SKM-1 (cell line): ENCODE measurements around the gene INS.
"Not testable (repeated sequence)": the region's sequence is repeated elsewhere in the genome, so short reads cannot be mapped to it uniquely, and the experiment has no call there.

Experiments used
- DNase-seq: peaks from one replicate; lab custom pipeline; 2025; ENCODE audit not compliant: unreplicated experiment; lab: John Stamatoyannopoulos, UW

The INS gene

GRCh38 chr11:2182692-2183474 lies 21.9 kb upstream of the INS start:
- no peak for DNase-seq

- DNase-seq, result no peak
These were observed 21.1 kb upstream of the INS start for GRCh38 chr11:2182075-2182474.

GRCh38 chr11:2180789-2181370 lies 19.9 kb upstream of the INS start:
- no peak for DNase-seq

GRCh38 chr11:2180347-2180746 lies 19.3 kb upstream of the INS start:
- no peak for DNase-seq

GRCh38 chr11:2179516-2179915 lies 18.5 kb upstream of the INS start:
- DNase-seq, result no peak

- no peak for DNase-seq
These were observed 18.0 kb upstream of the INS start for GRCh38 chr11:2178906-2179494.

GRCh38 chr11:2178055-2178773 lies 17.2 kb upstream of the INS start:
- DNase-seq, result not testable (repeated sequence)

GRCh38 chr11:2177076-2177475 lies 16.1 kb upstream of the INS start:
- no peak for DNase-seq

GRCh38 chr11:2176389-2176900 lies 15.4 kb upstream of the INS start:
- no peak for DNase-seq

- DNase-seq, result no peak
These were observed 14.7 kb upstream of the INS start for GRCh38 chr11:2175659-2176058.

- DNase-seq, result no peak
These were observed 13.4 kb upstream of the INS start for GRCh38 chr11:2174361-2174760.

- no peak for DNase-seq
These were observed 12.8 kb upstream of the INS start for GRCh38 chr11:2173761-2174160.

- DNase-seq, result no peak
These were observed 12.2 kb upstream of the INS start for GRCh38 chr11:2173150-2173693.

- DNase-seq, result no peak
These were observed 11.7 kb upstream of the INS start for GRCh38 chr11:2172676-2173075.

- no peak for DNase-seq
These were observed 10.6 kb upstream of the INS start, which contains the start of gene TH for GRCh38 chr11:2171591-2172003. TSS of gene TH (minus strand) at chr11:2171815. CDS start at chr11:2171786, 29 bp downstream.

- no peak for DNase-seq
These were observed 8.9 kb upstream of the INS start for GRCh38 chr11:2169626-2170570.

- DNase-seq, result no peak
These were observed 8.0 kb upstream of the INS start for GRCh38 chr11:2169005-2169378.

GRCh38 chr11:2168286-2169004 lies 7.4 kb upstream of the INS start:
- DNase-seq, result no peak
